ENCODE results near the gene NSF. TPM values are rescaled to one million over a fixed set of nuclear protein-coding genes. Genes with fewer than 3 reads are reported as not detected.
"Not testable (repeated sequence)": the region's sequence is repeated elsewhere in the genome, so short reads cannot be mapped to it uniquely, and the experiment has no call there.

The NSF gene
- total and polyA plus RNA-seq, 5 donors, result 8.9 to 34.3 (median 28.5) TPM

DNA sequence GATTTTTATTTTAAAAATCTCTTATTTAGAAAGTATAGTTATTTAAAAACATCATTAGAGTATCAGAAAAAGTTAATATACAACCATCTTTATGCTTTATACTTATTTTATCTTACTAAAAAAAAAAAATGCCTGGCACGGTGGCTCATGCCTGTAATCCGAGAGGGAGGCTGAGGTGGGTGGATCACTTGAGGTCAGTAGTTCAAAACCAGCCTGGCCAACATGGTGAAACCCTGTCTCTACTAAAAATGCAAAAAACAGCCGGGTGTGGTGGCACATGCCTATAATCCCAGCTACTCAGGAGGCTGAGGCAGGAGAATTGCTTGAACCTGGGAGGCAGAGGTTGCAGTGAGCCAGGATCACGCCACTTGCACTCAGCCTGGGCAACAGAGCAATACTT lies 167.1 kb downstream of the NSF start:
- H3K4me1 ChIP-seq (ENCODE audit: control insufficient read depth, insufficient read depth, low read length); H3K4me3 ChIP-seq (ENCODE audit: low read length); H3K9me3 ChIP-seq (ENCODE audit: control insufficient read depth, low read length); intact Hi-C loops (cut with DNase I); H3K27me3 ChIP-seq (ENCODE audit: control insufficient read depth, insufficient read depth); ATAC-seq; H3K27ac ChIP-seq (ENCODE audit: low read length); DNase-seq: not testable (repeated sequence)
- 83% methylated on average over 4 of the region's 4 CpGs for WGBS

- DNase-seq (no peak), ATAC-seq (no peak)
- no peak overlapping the region for H3K27ac ChIP-seq (ENCODE audit: low read length)
- 93% methylated on average over 5 of the region's 5 CpGs for WGBS
- no peaks in the 10 kb centered on the region for H3K9me3 ChIP-seq (ENCODE audit: control insufficient read depth, low read length)
- intact Hi-C loops (cut with DNase I), result no loop called here
- H3K4me3 ChIP-seq (ENCODE audit: low read length), result no peak overlapping the region
- no peaks in the 10 kb centered on the region for H3K4me1 ChIP-seq (ENCODE audit: control insufficient read depth, insufficient read depth, low read length)
- no peaks in the 10 kb centered on the region for H3K27me3 ChIP-seq (ENCODE audit: control insufficient read depth, insufficient read depth)
Observed at GRCh38 chr17:46758614-46759013, 168.1 kb downstream of the NSF start.

DNA sequence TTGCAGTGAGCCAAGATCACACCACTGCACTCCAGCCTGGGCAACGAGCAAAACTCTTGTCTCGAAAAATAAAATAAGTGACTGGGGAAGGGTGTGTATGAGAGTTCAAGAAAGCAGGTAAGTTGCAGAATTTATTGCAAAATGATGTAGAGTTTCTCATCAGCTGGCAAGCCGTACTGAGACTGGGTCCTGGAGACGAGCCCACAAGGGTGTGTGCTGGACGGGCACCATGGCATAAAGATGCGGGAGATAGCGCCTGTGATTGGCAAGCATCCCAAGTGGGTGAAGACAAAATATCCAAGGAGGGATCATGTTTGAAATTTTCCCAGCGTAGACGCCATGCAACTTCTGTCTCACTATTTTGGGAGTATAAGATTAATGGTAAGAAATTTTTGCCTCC lies 168.7 kb downstream of the NSF start:
- DNase-seq (no peak), ATAC-seq (no peak)
- no peaks in the 10 kb centered on the region for H3K27me3 ChIP-seq (ENCODE audit: control insufficient read depth, insufficient read depth)
- no peaks in the 10 kb centered on the region for H3K4me1 ChIP-seq (ENCODE audit: control insufficient read depth, insufficient read depth, low read length)
- no peaks in the 10 kb centered on the region for H3K9me3 ChIP-seq (ENCODE audit: control insufficient read depth, low read length)
- intact Hi-C loops (cut with DNase I), result no loop called here
- WGBS, result 87% methylated on average over 9 of the region's 9 CpGs
- no peak overlapping the region for H3K27ac ChIP-seq (ENCODE audit: low read length)
- no peak overlapping the region for H3K4me3 ChIP-seq (ENCODE audit: low read length)

DNA sequence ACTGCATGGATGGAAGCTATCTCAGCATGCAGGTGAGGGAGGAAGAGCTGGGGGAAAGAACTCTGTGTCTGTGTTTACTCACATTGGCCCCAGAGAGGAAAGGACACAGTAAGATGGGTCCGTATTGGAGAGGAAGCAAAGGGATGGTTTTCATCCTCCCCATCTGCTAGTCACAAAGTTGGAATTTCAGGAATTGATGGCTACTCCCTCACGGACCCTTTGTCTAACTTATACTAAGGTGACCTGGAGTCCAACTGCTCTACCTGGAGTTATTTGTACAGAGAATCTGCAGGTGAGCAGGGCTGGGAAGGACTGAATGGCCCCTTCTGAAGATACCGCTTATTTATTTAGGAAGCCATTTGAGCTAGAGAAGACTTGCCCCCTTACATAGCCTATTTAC lies 172.9 kb downstream of the NSF start:
- ATAC-seq (no peak), DNase-seq (no peak)
- H3K9me3 ChIP-seq (ENCODE audit: control insufficient read depth, low read length), result no peaks in the 10 kb centered on the region
- 84% methylated on average over 3 of the region's 3 CpGs for WGBS
- peaks cover 14% of the 10 kb centered on the region for H3K4me1 ChIP-seq (ENCODE audit: control insufficient read depth, insufficient read depth, low read length)
- no peak overlapping the region for H3K4me3 ChIP-seq (ENCODE audit: low read length)
- intact Hi-C loops (cut with DNase I), result no loop called here
- H3K27ac ChIP-seq (ENCODE audit: low read length), result no peak overlapping the region
- H3K27me3 ChIP-seq (ENCODE audit: control insufficient read depth, insufficient read depth), result no peaks in the 10 kb centered on the region

DNA sequence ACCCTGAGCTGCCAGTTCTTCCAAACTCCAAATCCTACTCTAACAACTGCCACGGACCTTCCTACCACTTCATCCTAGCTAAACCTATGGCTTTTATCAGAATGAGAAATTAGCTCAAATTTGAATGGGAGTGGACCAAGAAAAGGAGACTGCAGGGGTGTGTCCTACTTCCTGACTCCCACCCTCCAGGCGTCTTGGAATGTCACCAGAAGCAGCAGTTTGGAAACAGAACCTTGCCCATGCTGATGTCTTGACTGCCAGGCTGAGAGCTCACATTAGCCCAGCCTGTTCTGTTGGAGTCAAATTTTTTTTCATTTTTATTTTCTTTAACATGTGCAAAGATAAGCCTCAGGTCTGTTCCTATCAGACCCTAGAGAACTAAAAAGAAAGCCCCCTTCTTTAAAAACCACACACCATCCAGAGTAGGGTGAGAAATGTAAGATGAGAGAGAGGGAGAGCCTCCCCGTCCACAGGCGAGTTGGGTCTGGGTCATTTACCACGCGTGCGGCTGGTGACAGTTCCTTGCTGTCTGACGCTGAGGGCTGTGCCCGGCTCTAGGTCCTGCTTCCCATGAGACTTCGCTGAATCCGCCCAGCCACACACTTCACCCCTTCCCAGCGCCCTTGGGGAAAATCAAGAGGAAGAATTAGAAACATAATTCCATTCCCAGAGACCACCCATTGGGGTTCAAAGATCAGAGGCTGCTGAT lies 173.7 kb downstream of the NSF start:
- WGBS, result 61% methylated on average over 12 of the region's 12 CpGs
- Histone ChIP-seq H3K4me1 (ENCODE audit: control insufficient read depth, insufficient read depth, low read length) (peaks cover 14% of the 10 kb centered on the region), H3K27me3 (ENCODE audit: control insufficient read depth, insufficient read depth) (no peaks in the 10 kb centered on the region), H3K4me3 (ENCODE audit: low read length) (no peak overlapping the region), H3K9me3 (ENCODE audit: control insufficient read depth, low read length) (no peaks in the 10 kb centered on the region), H3K27ac (ENCODE audit: low read length) (no peak overlapping the region)
- ATAC-seq (peak; percentile 32 to 68), DNase-seq (no peak)
- intact Hi-C loops (cut with DNase I), result no loop called here

DNA sequence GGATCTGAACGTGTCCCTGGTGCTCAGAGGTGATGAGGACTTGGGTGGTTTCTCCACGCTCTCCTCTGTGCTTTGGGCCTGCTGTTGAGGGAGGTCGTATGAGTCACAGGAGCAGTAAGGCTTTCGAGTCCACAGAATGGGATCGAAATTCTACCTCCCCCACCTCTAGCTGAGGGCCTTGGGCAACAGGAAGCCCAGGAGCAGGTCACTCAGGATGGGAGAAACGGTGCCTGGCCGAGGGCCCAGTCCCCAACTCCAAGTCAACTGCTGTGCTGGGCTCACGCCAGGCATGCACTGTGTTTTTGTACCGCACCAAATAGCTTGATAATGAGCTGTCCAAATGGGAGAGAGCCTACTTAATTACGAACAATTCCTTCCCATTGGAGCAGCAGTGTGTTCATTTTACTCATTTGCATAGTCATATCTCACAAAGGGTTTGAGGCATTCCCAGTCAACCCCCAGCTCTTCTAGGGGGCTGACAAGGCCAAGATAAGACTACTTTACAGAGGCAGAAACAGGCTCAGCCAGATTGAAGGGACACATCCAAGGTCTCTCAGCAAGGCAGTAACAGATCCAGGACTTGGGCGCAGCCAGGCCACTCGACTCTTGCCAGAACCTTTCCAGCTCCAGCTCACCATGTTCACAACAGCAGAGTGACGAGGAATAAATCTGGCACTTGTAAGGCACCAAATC lies 174.4 kb downstream of the NSF start:
- Histone ChIP-seq H3K9me3 (ENCODE audit: control insufficient read depth, low read length) (no peaks in the 10 kb centered on the region), H3K4me1 (ENCODE audit: control insufficient read depth, insufficient read depth, low read length) (peaks cover 14% of the 10 kb centered on the region), H3K27ac (ENCODE audit: low read length) (peak overlapping the region; percentile 38), H3K4me3 (ENCODE audit: low read length) (no peak overlapping the region), H3K27me3 (ENCODE audit: control insufficient read depth, insufficient read depth) (no peaks in the 10 kb centered on the region)
- intact Hi-C loops (cut with DNase I), result no loop called here
- peak; percentile 82 to 92 (median 88) for DNase-seq
- ATAC-seq, result peak; percentile 82 to 89
- 28% methylated on average over 13 of the region's 13 CpGs for WGBS

- H3K4me1 ChIP-seq (ENCODE audit: control insufficient read depth, insufficient read depth, low read length), result peaks cover 14% of the 10 kb centered on the region
- peak overlapping the region; percentile 38 for H3K27ac ChIP-seq (ENCODE audit: low read length)
- intact Hi-C loops (cut with DNase I), result no loop called here
- 79% methylated on average over 12 of the region's 12 CpGs for WGBS
- H3K9me3 ChIP-seq (ENCODE audit: control insufficient read depth, low read length), result no peaks in the 10 kb centered on the region
- no peak overlapping the region for H3K4me3 ChIP-seq (ENCODE audit: low read length)
- H3K27me3 ChIP-seq (ENCODE audit: control insufficient read depth, insufficient read depth), result no peaks in the 10 kb centered on the region
- DNase-seq, result no peak
- peak; percentile 2 to 7 for ATAC-seq
Observed at GRCh38 chr17:46765453-46765852, 175.0 kb downstream of the NSF start.

GRCh38 chr17:46766493-46767491 lies 176.3 kb downstream of the NSF start:
- DNase-seq, result no peak
- no peak for ATAC-seq

GRCh38 chr17:46768540-46768870 lies 178.0 kb downstream of the NSF start:
- WGBS, result 93% methylated on average over 15 of the region's 15 CpGs
- Histone ChIP-seq H3K4me3 (ENCODE audit: low read length) (no peak overlapping the region), H3K27me3 (ENCODE audit: control insufficient read depth, insufficient read depth) (no peaks in the 10 kb centered on the region), H3K27ac (ENCODE audit: low read length) (no peak overlapping the region), H3K9me3 (ENCODE audit: control insufficient read depth, low read length) (no peaks in the 10 kb centered on the region), H3K4me1 (ENCODE audit: control insufficient read depth, insufficient read depth, low read length) (peaks cover 14% of the 10 kb centered on the region)
- ATAC-seq (no peak), DNase-seq (no peak)
- intact Hi-C loops (cut with DNase I), result no loop called here

More at GRCh38 chr17:46766493-46767491, 176.3 kb downstream of the NSF start:
- WGBS, result 93% methylated on average over 21 of the region's 21 CpGs
- Histone ChIP-seq H3K4me1 (ENCODE audit: control insufficient read depth, insufficient read depth, low read length) (peaks cover 14% of the 10 kb centered on the region), H3K4me3 (ENCODE audit: low read length) (no peak overlapping the region), H3K9me3 (ENCODE audit: control insufficient read depth, low read length) (no peaks in the 10 kb centered on the region), H3K27me3 (ENCODE audit: control insufficient read depth, insufficient read depth) (no peaks in the 10 kb centered on the region), H3K27ac (ENCODE audit: low read length) (no peak overlapping the region)
- intact Hi-C loops (cut with DNase I), result no loop called here

DNA sequence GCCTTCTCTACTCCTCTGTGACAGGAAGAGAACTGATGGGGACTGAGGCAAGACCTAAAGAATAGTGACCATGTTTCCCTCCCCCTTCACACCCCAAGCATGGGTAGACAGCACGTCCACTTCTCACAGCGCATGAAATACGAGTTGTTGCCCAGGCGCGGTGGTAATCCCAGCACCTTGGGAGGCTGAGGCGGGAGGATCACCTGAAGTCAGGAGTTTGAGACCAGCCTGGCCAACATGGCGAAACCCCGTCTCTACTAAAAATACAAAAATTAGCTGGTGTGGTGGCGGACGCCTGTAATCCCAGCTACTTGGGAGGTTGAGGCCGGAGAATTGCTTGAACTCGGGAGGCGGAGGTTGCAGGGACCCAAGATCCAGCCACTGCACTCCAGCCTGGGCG lies 178.4 kb downstream of the NSF start:
- H3K4me1 ChIP-seq (ENCODE audit: control insufficient read depth, insufficient read depth, low read length), result peaks cover 14% of the 10 kb centered on the region
- ATAC-seq; H3K4me3 ChIP-seq (ENCODE audit: low read length); H3K27me3 ChIP-seq (ENCODE audit: control insufficient read depth, insufficient read depth); intact Hi-C loops (cut with DNase I); DNase-seq; H3K9me3 ChIP-seq (ENCODE audit: control insufficient read depth, low read length); H3K27ac ChIP-seq (ENCODE audit: low read length): not testable (repeated sequence)
- 96% methylated on average over 14 of the region's 14 CpGs for WGBS
